ENCODE measurements around the gene SNAPC2. TPM values are rescaled to one million over a fixed set of nuclear protein-coding genes. Genes with fewer than 3 reads are reported as not detected.

SNAPC2 gene
- total RNA-seq, 1 donor from 2014 or later = 15.2 TPM

DNA sequence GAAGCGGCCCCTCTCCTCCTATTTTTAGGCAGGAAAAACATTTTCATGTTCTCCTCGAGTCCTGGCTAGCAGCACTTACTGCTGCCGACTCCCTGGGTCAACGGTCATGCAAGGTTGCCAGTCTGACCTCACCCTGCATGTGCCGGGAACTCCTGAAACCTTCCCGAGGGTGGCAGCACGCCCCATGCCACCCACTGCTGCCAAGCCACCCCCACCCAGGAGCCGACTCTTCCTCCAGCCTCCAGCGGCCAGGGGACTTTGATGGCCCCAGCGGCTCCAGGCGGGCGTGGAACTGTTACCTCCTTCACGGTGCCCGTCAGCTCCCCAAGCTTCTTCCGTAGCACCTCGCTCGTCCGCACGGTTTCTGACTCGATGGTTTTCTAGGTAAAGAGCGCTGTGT lies 14.6 kb downstream of the SNAPC2 start:
- H4K20me1 ChIP-seq (ENCODE audit: insufficient read depth, low read length) = peaks cover 12% of the 10 kb centered on the region
- H2AFZ ChIP-seq (ENCODE audit: low read depth, low read length) = no peak overlapping the region
- H3K4me1 ChIP-seq (ENCODE audit: insufficient read depth, low read length) = peaks cover 4% of the 10 kb centered on the region
- DNase-seq (ENCODE audit: low read depth) (no peak), FAIRE-seq (no peak)
- Mint-ChIP-seq H3K27ac (ENCODE audit: unreplicated experiment) (no peak overlapping the region), H3K4me1 (ENCODE audit: low read depth, unreplicated experiment) (no peaks in the 10 kb centered on the region), H3K27me3 (ENCODE audit: low read depth, unreplicated experiment) (no peaks in the 10 kb centered on the region), H3K4me3 (ENCODE audit: unreplicated experiment) (no peak overlapping the region), H3K36me3 (ENCODE audit: low read depth, unreplicated experiment) (peaks cover 4% of the 10 kb centered on the region), H3K9me3 (ENCODE audit: unreplicated experiment) (no peaks in the 10 kb centered on the region)
- H3K4me2 ChIP-seq (ENCODE audit: low read length) = no peak overlapping the region
- TF ChIP-seq, protein P1, sequence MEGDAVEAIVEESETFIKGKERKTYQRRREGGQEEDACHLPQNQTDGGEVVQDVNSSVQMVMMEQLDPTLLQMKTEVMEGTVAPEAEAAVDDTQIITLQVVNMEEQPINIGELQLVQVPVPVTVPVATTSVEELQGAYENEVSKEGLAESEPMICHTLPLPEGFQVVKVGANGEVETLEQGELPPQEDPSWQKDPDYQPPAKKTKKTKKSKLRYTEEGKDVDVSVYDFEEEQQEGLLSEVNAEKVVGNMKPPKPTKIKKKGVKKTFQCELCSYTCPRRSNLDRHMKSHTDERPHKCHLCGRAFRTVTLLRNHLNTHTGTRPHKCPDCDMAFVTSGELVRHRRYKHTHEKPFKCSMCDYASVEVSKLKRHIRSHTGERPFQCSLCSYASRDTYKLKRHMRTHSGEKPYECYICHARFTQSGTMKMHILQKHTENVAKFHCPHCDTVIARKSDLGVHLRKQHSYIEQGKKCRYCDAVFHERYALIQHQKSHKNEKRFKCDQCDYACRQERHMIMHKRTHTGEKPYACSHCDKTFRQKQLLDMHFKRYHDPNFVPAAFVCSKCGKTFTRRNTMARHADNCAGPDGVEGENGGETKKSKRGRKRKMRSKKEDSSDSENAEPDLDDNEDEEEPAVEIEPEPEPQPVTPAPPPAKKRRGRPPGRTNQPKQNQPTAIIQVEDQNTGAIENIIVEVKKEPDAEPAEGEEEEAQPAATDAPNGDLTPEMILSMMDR (IDR thresholded peaks at IDR 0.05; ENCODE audit: insufficient read depth, low read depth, low read length) = no peak
- TF ChIP-seq EZH2 (IDR thresholded peaks at IDR 0.05; ENCODE audit: insufficient read depth, low read length) = no peak
- no peaks in the 10 kb centered on the region for H3K9me3 ChIP-seq (ENCODE audit: insufficient read depth, low read depth, low read length)
- H3K79me2 ChIP-seq (ENCODE audit: insufficient read depth, low read length) = no peaks in the 10 kb centered on the region
- H3K27ac ChIP-seq (ENCODE audit: low read depth, low read length) = no peak overlapping the region
- no peak overlapping the region for H3K4me3 ChIP-seq (ENCODE audit: insufficient read depth, low read depth, low read length)
- H3K9ac ChIP-seq (ENCODE audit: low read length) = no peak overlapping the region
- H3K36me3 ChIP-seq (ENCODE audit: insufficient read depth, low read length) = peaks cover 20% of the 10 kb centered on the region
- H3K27me3 ChIP-seq (ENCODE audit: insufficient read depth, low read length) = no peaks in the 10 kb centered on the region

DNA sequence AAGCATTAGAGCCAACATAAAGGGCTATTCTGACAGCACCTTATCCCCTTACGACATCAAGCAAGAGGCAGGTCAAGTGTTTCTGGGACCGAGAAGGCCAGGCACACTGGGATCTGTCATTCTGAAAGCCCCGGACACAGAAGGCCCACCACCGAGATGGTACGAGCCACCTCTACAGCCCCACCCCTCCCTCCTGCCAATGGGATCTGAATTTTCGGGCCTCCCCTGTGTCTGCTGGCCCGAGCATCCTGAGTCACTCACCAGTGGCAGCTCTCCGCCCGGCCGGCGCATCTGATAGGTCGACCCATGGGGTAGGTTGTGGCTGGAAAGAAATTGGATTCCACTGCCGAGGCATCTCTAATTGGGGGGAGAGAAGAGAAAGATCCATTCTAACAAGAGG lies 20.7 kb downstream of the SNAPC2 start:
- H3K27me3 ChIP-seq (ENCODE audit: insufficient read depth, low read length) = no peaks in the 10 kb centered on the region
- H3K4me3 ChIP-seq (ENCODE audit: insufficient read depth, low read depth, low read length) = no peak overlapping the region
- H3K9ac ChIP-seq (ENCODE audit: low read length) = no peak overlapping the region
- no peak overlapping the region for H3K27ac ChIP-seq (ENCODE audit: low read depth, low read length)
- no peak overlapping the region for H2AFZ ChIP-seq (ENCODE audit: low read depth, low read length)
- H3K79me2 ChIP-seq (ENCODE audit: insufficient read depth, low read length) = peaks cover 32% of the 10 kb centered on the region
- peaks cover 20% of the 10 kb centered on the region for H3K36me3 ChIP-seq (ENCODE audit: insufficient read depth, low read length)
- H3K4me2 ChIP-seq (ENCODE audit: low read length) = no peak overlapping the region
- peaks cover 7% of the 10 kb centered on the region for H3K36me3 Mint-ChIP-seq (ENCODE audit: low read depth, unreplicated experiment)
- H3K4me3 Mint-ChIP-seq (ENCODE audit: unreplicated experiment) = no peak overlapping the region
- no peaks in the 10 kb centered on the region for H3K9me3 ChIP-seq (ENCODE audit: insufficient read depth, low read depth, low read length)
- no peaks in the 10 kb centered on the region for H3K27me3 Mint-ChIP-seq (ENCODE audit: low read depth, unreplicated experiment)
- peaks cover 5% of the 10 kb centered on the region for H3K4me1 Mint-ChIP-seq (ENCODE audit: low read depth, unreplicated experiment)
- no peak for FAIRE-seq
- TF ChIP-seq EZH2 (IDR thresholded peaks at IDR 0.05; ENCODE audit: insufficient read depth, low read length) = no peak
- TF ChIP-seq, protein P1 (IDR thresholded peaks at IDR 0.05; ENCODE audit: insufficient read depth, low read depth, low read length) = no peak
- H3K9me3 Mint-ChIP-seq (ENCODE audit: unreplicated experiment) = no peaks in the 10 kb centered on the region
- H3K27ac Mint-ChIP-seq (ENCODE audit: unreplicated experiment) = no peak overlapping the region
- H3K4me1 ChIP-seq (ENCODE audit: insufficient read depth, low read length) = peaks cover 13% of the 10 kb centered on the region
- DNase-seq (ENCODE audit: low read depth) = no peak
- peaks cover 20% of the 10 kb centered on the region for H4K20me1 ChIP-seq (ENCODE audit: insufficient read depth, low read length)

DNA sequence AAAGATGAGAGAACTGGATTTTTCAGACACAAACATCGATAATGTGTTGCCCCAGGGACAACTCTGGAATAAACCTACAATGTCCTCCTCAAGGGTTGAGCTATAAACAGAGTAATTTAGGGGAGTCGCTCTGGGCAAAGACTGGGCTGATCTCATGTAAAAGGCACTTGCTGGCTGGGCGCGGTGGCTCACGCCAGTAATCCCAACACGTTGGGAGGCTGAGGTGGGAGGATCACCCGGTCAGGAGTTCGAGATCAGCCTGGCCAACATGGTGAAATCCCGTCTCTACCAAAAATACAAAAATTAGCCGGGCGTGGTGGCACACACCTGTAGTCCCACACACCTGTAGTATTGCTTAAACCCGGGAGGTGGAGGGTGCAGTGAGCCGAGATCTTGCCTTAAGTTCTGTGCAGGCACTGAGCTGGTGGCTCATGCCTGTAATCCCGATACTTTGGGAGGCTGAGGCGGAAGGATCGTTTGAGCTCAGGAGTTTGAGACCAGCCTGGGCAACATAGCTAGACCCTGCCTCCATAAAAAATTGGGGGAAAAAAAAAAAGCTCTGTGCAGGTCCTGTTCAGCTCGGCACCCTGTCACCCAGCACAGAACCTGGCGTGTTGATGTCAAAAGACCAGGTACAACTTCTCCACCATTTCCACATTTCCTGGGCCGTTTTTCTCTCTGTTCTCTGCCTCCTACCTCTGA lies 21.9 kb downstream of the SNAPC2 start:
- H3K27me3 Mint-ChIP-seq (ENCODE audit: low read depth, unreplicated experiment) = no peaks in the 10 kb centered on the region
- Histone ChIP-seq H3K27me3 (ENCODE audit: insufficient read depth, low read length) (no peaks in the 10 kb centered on the region), H3K27ac (ENCODE audit: low read depth, low read length) (no peak overlapping the region), H3K4me3 (ENCODE audit: insufficient read depth, low read depth, low read length) (no peak overlapping the region), H2AFZ (ENCODE audit: low read depth, low read length) (no peak overlapping the region), H3K9me3 (ENCODE audit: insufficient read depth, low read depth, low read length) (no peaks in the 10 kb centered on the region), H3K4me2 (ENCODE audit: low read length) (peak overlapping the region; percentile 98), H3K4me1 (ENCODE audit: insufficient read depth, low read length) (peaks cover 13% of the 10 kb centered on the region), H3K36me3 (ENCODE audit: insufficient read depth, low read length) (peaks cover 18% of the 10 kb centered on the region), H4K20me1 (ENCODE audit: insufficient read depth, low read length) (peaks cover 17% of the 10 kb centered on the region), H3K79me2 (ENCODE audit: insufficient read depth, low read length) (peaks cover 32% of the 10 kb centered on the region), H3K9ac (ENCODE audit: low read length) (peak overlapping the region; percentile 96)
- FAIRE-seq (no peak), DNase-seq (ENCODE audit: low read depth) (no peak)
- peaks cover 7% of the 10 kb centered on the region for H3K36me3 Mint-ChIP-seq (ENCODE audit: low read depth, unreplicated experiment)
- peak overlapping the region; percentile 95 for H3K4me3 Mint-ChIP-seq (ENCODE audit: unreplicated experiment)
- TF ChIP-seq, protein P1 (IDR thresholded peaks at IDR 0.05; ENCODE audit: insufficient read depth, low read depth, low read length) = no peak
- no peak for TF ChIP-seq EZH2 (IDR thresholded peaks at IDR 0.05; ENCODE audit: insufficient read depth, low read length)
- H3K4me1 Mint-ChIP-seq (ENCODE audit: low read depth, unreplicated experiment) = peaks cover 5% of the 10 kb centered on the region
- H3K27ac Mint-ChIP-seq (ENCODE audit: unreplicated experiment) = no peak overlapping the region
- H3K9me3 Mint-ChIP-seq (ENCODE audit: unreplicated experiment) = no peaks in the 10 kb centered on the region

Measured in astrocyte (in vitro differentiated cells and primary cell).